GM19025 (cell line): Measurements from ENCODE around the gene OIP5.
"Not testable (repeated sequence)": the region's sequence is repeated elsewhere in the genome, so short reads cannot be mapped to it uniquely, and the experiment has no call there.

Experiments
- ATAC-seq: cut with Tn5 transposase; IDR thresholded peaks from one replicate; pipeline ENCODE4 v1.9.1; 2021; ENCODE audit warnings: mild to moderate bottlenecking, low read depth, moderate library complexity; ENCODE audit not compliant: unreplicated experiment

OIP5 gene

DNA sequence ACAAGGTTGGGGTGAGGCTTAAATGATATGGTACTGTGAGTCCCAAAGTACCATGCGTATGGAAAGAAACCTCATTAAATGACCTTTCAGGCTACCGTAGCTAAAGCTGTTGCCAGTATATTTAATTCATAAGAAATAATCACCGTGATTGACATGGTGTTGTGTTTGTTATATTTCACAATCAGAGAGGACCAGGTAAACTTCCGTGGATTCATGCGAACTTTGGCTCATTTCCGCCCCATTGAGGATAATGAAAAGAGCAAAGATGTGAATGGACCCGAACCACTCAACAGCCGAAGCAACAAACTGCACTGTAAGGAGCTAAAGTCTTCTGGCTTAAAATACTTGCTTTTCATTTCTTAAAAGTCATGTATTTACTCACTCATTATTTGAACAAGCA, 69.8 kb downstream of the OIP5 start:
- ATAC-seq, result no peak

DNA sequence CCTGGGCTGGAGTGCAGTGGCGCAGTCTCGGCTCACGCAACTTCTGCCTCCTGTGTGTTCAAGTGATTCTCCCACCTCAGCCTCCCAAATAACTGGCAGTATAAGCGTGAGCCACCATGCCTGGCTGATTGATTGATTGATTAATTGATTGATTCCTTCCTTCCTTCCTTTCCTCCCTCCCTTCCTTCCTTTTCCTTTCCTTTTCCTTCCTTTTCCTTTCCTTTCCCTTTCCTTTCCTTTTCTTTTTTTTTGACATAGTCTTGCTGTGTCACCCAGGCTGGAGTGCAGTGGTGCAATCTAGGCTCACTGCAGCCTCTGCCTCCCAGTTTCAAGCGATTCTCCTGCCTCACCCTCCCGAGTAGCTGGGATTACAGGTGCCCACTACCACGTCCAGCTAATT, 71.5 kb downstream of the OIP5 start:
- ATAC-seq, result not testable (repeated sequence)

DNA sequence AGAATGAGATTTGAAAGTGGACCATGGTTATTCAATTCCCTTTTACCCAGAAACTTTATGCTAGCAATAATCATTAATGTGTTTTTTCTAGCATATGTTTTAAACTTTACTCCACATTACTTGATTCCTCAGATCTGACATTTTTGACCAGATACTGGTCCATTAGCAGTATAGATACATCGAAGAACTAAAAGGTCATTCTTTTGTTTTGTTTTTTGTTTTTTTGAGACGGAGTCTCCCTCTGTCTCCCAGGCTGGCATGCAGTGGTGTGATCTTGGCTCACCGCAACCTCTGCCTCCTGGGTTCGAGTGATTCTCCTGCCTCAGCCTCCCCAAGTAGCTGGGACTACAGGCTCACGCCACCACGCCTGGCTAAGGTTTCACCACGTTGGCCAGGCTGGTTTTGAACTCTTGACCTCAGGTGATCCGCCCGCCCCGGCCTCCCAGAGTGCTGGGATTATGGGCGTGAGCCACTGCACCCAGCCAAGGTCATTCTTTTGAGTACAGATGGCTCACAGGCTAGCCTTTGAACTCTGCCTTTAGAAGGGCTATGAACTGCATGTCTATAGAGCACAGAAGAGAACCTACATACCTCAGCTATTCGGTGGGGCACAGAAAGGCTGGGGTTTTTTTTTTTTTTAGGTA, 72.7 kb downstream of the OIP5 start:
- no peak for ATAC-seq
